Jurkat, Clone E6-1 (cell line): ENCODE results near the gene SYT5. TPM values are rescaled to one million over a fixed set of nuclear protein-coding genes. Genes with fewer than 3 reads are reported as not detected.
"Not testable (repeated sequence)": the region's sequence is repeated elsewhere in the genome, so short reads cannot be mapped to it uniquely, and the experiment has no call there.

Experiments
- DNase-seq: peaks from one replicate; pipeline ENCODE4 v3.0.0-alpha.2; 2011; ENCODE audit warnings: low read depth, low spot score
- H3K4me3 ChIP-seq: 2 replicates; pipeline ENCODE4 v1.5.1; 2011; ENCODE audit warnings: mild to moderate bottlenecking, low read length, control low read depth, moderate library complexity
- polyA plus RNA-seq: library from polyadenylated mRNA; unstranded; fragments of >200 nt; gene quantifications from one replicate; pipeline ENCODE4 v1.2.1, GENCODE V29; 2012; ENCODE audit warnings: missing spikeins; ENCODE audit not compliant: insufficient read length, insufficient read depth

The SYT5 gene
- 4.1 TPM for polyA plus RNA-seq

GRCh38 chr19:55179606-55180484, at the start of gene SYT5:
Gene SYT5 (minus strand): TSS chr19:55180289. CDS start chr19:55179041, 1,248 bp downstream.
- H3K4me3 ChIP-seq, result peak within 1 kb of the TSS; percentile 62
- no peak for DNase-seq

GRCh38 chr19:55229789-55230182, 49.7 kb upstream of the SYT5 start:
- H3K4me3 ChIP-seq, result no peak overlapping the region
- no peak for DNase-seq

GRCh38 chr19:55229145-55229788, 49.2 kb upstream of the SYT5 start:
- no peak for DNase-seq
- H3K4me3 ChIP-seq, result no peak overlapping the region

- DNase-seq, result no peak
- H3K4me3 ChIP-seq, result no peak within 1 kb of the TSS
Measured at GRCh38 chr19:55228403-55229031, 48.4 kb upstream of the SYT5 start, which contains the start of gene TMEM86B. Gene TMEM86B (minus strand): TSS chr19:55228763. CDS start chr19:55228741, 22 bp downstream.

- no peak for DNase-seq
- H3K4me3 ChIP-seq, result no peak overlapping the region
Measured at GRCh38 chr19:55228015-55228391, 47.9 kb upstream of the SYT5 start.

- no peak for DNase-seq
- H3K4me3 ChIP-seq, result no peak overlapping the region
Measured at GRCh38 chr19:55227241-55228014, 47.3 kb upstream of the SYT5 start.

GRCh38 chr19:55226788-55227187, 46.7 kb upstream of the SYT5 start:
- no peak for DNase-seq
- no peak overlapping the region for H3K4me3 ChIP-seq

- no peak for DNase-seq
- H3K4me3 ChIP-seq, result no peak overlapping the region
Measured at GRCh38 chr19:55226273-55226672, 46.2 kb upstream of the SYT5 start.

- no peak overlapping the region for H3K4me3 ChIP-seq
- DNase-seq, result no peak
Measured at GRCh38 chr19:55225415-55225958, 45.4 kb upstream of the SYT5 start.

GRCh38 chr19:55224679-55225414, 44.8 kb upstream of the SYT5 start:
- H3K4me3 ChIP-seq, DNase-seq: not testable (repeated sequence)

- H3K4me3 ChIP-seq, result no peak overlapping the region
- DNase-seq, result no peak
Measured at GRCh38 chr19:55224038-55224665, 44.1 kb upstream of the SYT5 start.

- H3K4me3 ChIP-seq, result no peak overlapping the region
- DNase-seq, result no peak
Measured at GRCh38 chr19:55223291-55224037, 43.4 kb upstream of the SYT5 start.

- DNase-seq, result no peak
- no peak overlapping the region for H3K4me3 ChIP-seq
Measured at GRCh38 chr19:55220525-55220924, 40.4 kb upstream of the SYT5 start.

- peak overlapping the region; percentile 59 for H3K4me3 ChIP-seq
Measured at GRCh38 chr19:55216461-55217198, 36.5 kb upstream of the SYT5 start.

GRCh38 chr19:55213547-55213946, 33.5 kb upstream of the SYT5 start:
- H3K4me3 ChIP-seq, result no peak overlapping the region
- DNase-seq, result no peak

More at GRCh38 chr19:55216461-55217198, 36.5 kb upstream of the SYT5 start:
- DNase-seq, result peak; percentile 86

- no peak overlapping the region for H3K4me3 ChIP-seq
- peak; percentile 67 for DNase-seq
Measured at GRCh38 chr19:55212447-55212846, 32.4 kb upstream of the SYT5 start.
